GM10266 (cell line): ENCODE measurements around the gene LIME1.
"Not testable (repeated sequence)": the region's sequence is repeated elsewhere in the genome, so short reads cannot be mapped to it uniquely, and the experiment has no call there.

Experiments
- DNase-seq: peaks from one replicate; pipeline ENCODE4 v3.0.0; 2012; ENCODE audit errors: extremely low spot score
- TF ChIP-seq, protein P1 (sequence below): IDR thresholded peaks from 2 replicates; pipeline ENCODE4 v1.5.1; 2012; ENCODE audit warnings: mild to moderate bottlenecking, low read depth; ENCODE audit not compliant: control insufficient read depth, insufficient read depth; ENCODE audit errors: missing control alignments

Gene LIME1

DNA sequence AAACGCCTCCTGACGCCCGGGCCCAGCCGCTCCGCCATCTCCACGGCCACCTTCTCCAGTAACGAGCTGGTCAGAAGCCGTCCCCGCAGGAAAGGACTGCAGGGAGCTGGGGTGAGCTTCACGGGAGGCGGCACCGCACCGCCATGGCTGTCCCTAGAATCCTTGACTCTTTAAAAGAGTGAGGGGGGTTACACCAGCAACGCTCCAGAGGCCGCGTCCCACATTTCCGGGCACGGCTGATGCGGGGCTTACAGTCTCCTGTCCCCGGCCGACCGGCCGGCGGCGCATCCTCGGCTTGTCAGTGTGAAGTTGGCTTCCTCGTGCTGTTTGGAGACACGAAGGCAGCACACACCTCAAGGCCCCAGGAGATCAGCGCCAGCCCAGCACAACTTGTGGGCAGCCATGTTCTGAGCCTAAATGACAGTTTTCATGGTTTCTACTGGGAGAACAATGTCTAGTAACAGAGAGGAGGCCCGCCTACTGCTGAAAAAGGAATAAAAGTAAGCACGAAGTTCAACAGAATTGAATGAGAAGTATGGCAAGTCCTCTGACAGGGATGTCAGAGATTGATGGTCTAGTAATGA, 33.5 kb downstream of the LIME1 start:
- TF ChIP-seq, protein P1, sequence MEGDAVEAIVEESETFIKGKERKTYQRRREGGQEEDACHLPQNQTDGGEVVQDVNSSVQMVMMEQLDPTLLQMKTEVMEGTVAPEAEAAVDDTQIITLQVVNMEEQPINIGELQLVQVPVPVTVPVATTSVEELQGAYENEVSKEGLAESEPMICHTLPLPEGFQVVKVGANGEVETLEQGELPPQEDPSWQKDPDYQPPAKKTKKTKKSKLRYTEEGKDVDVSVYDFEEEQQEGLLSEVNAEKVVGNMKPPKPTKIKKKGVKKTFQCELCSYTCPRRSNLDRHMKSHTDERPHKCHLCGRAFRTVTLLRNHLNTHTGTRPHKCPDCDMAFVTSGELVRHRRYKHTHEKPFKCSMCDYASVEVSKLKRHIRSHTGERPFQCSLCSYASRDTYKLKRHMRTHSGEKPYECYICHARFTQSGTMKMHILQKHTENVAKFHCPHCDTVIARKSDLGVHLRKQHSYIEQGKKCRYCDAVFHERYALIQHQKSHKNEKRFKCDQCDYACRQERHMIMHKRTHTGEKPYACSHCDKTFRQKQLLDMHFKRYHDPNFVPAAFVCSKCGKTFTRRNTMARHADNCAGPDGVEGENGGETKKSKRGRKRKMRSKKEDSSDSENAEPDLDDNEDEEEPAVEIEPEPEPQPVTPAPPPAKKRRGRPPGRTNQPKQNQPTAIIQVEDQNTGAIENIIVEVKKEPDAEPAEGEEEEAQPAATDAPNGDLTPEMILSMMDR, result no peak
- DNase-seq, result no peak

DNA sequence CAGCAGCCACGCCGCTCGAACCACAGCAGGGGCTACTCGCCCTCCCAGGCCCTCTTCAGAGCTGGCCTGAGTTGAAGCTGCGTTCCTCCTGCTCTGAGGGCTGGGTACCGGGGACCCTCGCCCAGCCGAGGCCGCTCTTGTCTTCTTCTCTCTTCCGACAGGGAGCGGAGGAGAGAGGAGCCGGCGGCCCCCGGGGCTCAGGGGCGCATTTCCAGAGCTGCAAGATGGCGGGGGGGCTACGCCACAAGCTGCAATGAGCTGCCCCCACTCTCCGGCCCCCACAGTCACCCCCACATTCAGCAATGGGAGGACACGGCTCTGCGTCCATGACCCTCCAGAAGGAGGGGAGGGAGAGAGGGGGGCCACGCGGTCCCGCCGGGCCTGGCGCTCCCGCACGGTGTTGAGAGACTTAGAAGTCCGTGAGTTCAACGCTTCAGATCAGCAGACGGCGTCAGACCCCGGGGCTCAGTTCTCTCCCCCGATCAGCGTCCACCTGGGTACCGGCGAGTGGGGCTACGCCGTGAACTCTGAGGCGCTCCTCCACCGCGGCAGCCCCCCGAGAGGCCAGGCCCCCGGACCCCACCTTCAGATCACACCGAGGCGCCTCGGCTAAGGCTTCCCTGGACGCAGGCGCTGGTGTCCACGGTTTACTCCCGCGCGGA, 34.7 kb downstream of the LIME1 start:
- TF ChIP-seq, protein P1, result no peak
- no peak for DNase-seq

DNA sequence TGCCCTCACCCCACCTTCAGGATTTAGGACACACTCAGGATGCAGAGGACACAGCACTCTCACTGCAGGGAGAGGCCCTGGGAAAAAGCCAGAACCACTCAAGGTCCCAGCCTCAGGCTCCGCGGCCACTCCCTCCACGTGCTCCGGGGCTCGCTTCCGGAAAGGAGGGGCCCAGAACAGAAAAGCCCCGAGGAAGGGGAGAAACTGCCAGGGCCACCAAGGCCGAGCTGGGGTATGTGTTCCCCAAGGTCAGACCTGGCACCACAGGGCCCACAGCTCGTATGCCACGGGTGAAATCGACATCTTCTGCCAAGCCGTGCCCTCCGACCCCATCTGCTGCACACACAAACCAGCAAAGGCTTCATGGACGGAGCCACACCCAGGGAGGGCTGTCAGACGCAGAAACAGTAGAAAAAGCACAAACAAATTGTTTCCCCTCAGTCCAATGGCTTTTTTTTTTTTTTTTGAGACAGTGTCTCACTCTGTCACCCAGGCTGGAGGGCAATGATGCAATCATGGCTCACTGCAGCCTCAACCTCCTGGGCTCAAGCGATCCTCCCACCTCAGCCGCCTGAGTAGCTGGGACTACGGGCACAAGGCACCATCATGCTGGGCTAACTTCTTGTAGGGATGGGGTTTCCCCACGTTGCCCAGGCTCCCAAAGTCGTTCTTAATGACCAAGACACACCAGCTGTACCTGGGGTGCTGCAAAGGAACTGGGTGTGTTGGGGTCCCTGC, 36.5 kb downstream of the LIME1 start:
- TF ChIP-seq, protein P1, result no peak
- no peak for DNase-seq

DNA sequence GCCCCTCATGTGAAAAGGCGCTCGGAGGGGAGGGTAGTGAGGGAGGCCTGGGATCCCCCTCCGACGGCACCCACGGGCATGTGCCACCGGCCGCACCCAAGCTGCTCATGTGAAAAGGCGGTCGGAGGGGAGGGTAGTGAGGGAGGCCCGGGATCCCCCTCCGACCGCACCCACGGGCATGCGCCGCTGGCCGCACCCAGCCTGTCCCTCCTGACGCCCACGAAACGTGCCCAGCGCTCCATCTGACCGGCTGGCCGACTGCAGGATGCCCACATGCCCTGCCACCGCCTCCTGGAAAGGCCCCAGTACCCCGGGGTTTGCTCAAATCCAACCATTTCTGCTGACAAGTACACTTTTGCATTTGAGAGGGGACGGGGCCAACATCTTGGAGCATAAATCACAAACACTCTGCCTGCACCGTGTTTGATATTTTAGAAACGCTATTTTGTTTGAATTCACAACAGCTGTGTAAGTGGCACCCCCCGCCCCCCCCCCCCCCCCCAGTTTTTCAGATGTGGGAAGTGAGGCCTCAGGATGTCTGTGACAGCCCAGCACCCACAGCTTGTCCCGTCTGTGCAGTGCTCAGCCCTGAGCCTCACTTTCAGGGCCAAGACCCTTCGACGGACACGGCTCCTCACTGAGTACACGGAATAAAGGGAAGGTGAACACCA, 37.2 kb downstream of the LIME1 start:
- TF ChIP-seq, protein P1, result no peak
- no peak for DNase-seq

DNA sequence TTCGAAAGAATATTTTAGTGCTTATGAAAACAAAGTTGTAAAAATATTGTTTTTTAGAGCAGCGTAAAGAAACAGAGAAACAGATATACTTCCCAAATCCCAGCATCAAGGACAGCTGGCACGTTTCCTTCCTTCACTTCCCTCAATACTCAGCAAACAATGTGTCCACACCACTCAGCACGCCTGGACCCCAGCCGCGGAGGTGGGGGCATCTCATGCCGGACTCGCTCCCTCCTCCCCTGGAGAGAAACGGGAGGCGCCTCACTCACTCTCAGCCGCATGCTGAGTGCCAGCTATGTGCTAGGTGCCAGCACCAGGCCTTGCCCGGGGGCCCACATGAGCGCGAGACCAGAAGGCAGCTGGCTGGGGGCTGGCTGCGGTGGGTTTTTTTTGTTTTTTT, 37.8 kb downstream of the LIME1 start:
- no peak for DNase-seq
- TF ChIP-seq, protein P1, result no peak

DNA sequence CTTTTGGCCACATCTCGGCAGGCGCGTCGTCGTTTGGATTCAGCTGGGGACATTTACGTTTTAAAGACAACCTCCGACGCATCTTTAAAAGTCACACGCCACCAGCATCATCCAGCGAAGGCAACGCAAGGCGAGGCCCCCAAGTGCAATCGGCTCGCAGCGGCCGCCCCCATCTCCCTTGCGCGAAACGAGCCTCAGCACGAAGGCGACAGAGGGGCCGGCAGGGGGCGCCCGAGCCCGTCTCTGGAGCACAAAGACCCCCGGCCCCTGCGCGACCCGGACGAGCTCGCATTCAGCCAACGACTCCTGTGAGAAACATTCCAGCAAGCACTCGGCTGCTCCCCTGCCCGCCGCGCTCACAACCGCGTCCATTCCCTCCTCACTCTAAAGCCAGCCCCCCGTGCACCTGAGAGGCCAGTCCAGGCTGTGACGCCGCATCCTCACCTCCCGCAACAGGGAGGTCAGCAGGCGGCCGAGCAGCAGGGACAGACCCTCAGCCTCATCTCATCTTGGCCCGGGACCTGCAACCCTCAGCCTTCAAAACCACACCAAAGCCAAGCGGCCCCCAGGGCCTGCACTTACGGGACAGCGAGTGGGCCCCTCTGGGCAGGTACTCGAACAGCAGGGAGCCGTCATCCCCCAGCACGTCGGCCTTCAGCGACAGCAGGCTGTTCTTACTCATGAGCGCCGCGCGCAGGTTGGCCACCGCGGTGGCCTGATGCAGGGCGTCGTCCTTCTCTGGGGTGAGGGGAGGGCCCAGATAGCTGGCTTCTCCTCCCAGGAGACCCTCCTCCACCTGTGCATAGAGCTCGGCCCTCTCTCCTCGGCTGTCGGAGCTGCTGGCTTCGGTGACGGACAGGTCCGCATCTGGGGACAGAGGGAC, 38.9 kb downstream of the LIME1 start:
- TF ChIP-seq, protein P1, result peak; percentile 23

DNA sequence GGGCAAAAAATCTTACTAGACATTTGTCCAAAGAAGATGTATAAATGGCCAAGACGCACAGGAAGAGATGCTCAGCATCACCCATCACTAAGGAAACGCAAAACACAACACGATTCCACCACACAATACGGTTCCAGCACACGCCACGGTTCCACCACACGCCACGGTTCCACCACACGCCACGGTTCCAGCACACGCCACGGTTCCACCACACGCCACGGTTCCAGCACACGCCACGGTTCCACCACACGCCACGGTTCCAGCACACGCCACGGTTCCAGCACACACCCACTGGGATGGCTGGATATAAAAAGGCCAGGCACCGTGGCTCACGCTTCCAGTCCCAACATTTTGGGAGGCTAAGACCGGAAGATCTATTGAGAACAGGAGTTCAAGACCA, 40.4 kb downstream of the LIME1 start:
- not testable (repeated sequence) for DNase-seq

More for the DNA sequence above, 38.9 kb downstream of the LIME1 start:
- no peak for DNase-seq
